ENCODE data around the gene COL4A1.

Gene COL4A1

DNA sequence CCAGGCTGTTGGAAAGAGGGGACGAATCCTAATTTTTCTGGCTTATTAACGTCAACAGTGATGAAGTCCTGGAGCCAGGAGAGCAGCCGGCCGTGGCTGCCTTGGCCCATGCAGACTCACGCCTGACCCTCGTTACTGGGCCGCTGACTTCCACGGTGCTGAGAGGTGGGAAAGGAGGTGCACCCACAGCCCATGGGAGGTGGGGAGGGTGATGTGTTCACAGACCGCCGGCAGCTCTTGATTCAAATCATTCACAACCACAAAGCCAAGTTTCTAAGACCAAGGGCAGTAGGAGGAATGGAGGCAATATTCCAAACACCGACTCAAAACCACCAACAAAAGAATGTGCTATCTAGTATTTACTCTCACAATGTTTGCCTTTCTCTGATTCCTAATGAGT, 24.4 kb upstream of the COL4A1 start:
- WGBS (ENCODE audit: extremely low coverage, insufficient coverage, low lambda C conversion rate), result no CpG with 5 or more reads among the region's 11 CpGs
- Histone ChIP-seq H3K79me2 (ENCODE audit: control insufficient read depth, insufficient read depth, low read length) (no peaks in the 10 kb centered on the region), H3K9ac (ENCODE audit: low read length) (no peak overlapping the region), H3K18ac (ENCODE audit: low read length) (no peak overlapping the region), H2AK5ac (ENCODE audit: low read length) (no peak overlapping the region), H3K56ac (ENCODE audit: low read length) (no peak overlapping the region), H3K79me1 (ENCODE audit: low read length) (peaks cover 4% of the 10 kb centered on the region), H4K8ac (ENCODE audit: low read depth, low read length) (no peak overlapping the region), H3K4me3 (ENCODE audit: low read length) (no peak overlapping the region), H3K4me1 (ENCODE audit: control insufficient read depth, low read depth, low read length) (peaks cover 3% of the 10 kb centered on the region), H2BK5ac (ENCODE audit: low read length) (no peak overlapping the region), H3K27ac (ENCODE audit: low read depth, low read length) (no peak overlapping the region), H2BK120ac (ENCODE audit: low read depth, low read length) (no peak overlapping the region), H3K23ac (ENCODE audit: low read length) (no peak overlapping the region), H3K4me2 (ENCODE audit: low read length) (no peak overlapping the region), H4K5ac (ENCODE audit: low read length) (no peak overlapping the region), H3K4ac (ENCODE audit: low read depth, low read length) (no peak overlapping the region), H3K36me3 (ENCODE audit: control insufficient read depth, insufficient read depth, low read length) (no peaks in the 10 kb centered on the region), H2BK15ac (replicated peaks; ENCODE audit: low read depth) (no peak overlapping the region), H3K27me3 (ENCODE audit: insufficient read depth, low read length, poor library complexity) (no peaks in the 10 kb centered on the region)
- DNase-seq, result no peak

DNA sequence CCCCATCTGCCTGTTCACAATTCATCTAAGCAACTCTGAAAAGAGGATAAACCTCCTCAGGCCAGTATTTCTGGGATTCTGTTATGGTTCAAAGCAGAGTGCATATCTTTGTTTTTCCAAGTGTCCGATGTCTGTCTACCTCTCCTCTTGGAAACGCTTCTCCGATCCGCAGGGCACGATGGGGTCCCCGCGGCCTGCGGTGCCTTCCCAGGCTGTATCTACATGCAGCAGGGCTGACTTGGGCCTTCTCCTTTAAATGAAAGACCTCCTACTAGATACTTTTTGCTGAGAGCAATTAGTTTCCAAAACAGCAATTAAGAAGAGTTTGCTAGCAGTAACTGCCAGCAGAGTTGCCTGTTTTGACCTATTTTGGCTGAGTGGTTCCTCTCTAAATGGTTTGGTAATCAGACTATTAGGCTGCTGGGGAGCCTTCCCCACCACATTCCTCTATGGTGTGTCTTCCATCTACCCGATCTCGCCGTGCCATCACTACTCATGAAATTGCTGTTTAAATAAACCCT, 23.6 kb upstream of the COL4A1 start:
- H3K79me2 ChIP-seq (ENCODE audit: control insufficient read depth, insufficient read depth, low read length), result no peaks in the 10 kb centered on the region
- no peak overlapping the region for H3K4me3 ChIP-seq (ENCODE audit: low read length)
- H3K23ac ChIP-seq (ENCODE audit: low read length), result no peak overlapping the region
- H3K27ac ChIP-seq (ENCODE audit: low read depth, low read length), result no peak overlapping the region
- DNase-seq, result no peak
- no peak overlapping the region for H3K18ac ChIP-seq (ENCODE audit: low read length)
- H3K56ac ChIP-seq (ENCODE audit: low read length), result no peak overlapping the region
- H3K79me1 ChIP-seq (ENCODE audit: low read length), result peaks cover 4% of the 10 kb centered on the region
- no peaks in the 10 kb centered on the region for H3K36me3 ChIP-seq (ENCODE audit: control insufficient read depth, insufficient read depth, low read length)
- no peak overlapping the region for H3K4me2 ChIP-seq (ENCODE audit: low read length)
- no peak overlapping the region for H4K5ac ChIP-seq (ENCODE audit: low read length)
- H3K9ac ChIP-seq (ENCODE audit: low read length), result no peak overlapping the region
- no peak overlapping the region for H2BK120ac ChIP-seq (ENCODE audit: low read depth, low read length)
- WGBS (ENCODE audit: extremely low coverage, insufficient coverage, low lambda C conversion rate), result no CpG with 5 or more reads among the region's 11 CpGs
- H3K4me1 ChIP-seq (ENCODE audit: control insufficient read depth, low read depth, low read length), result peaks cover 3% of the 10 kb centered on the region
- H2AK5ac ChIP-seq (ENCODE audit: low read length), result no peak overlapping the region
- H4K8ac ChIP-seq (ENCODE audit: low read depth, low read length), result no peak overlapping the region
- no peaks in the 10 kb centered on the region for H3K27me3 ChIP-seq (ENCODE audit: insufficient read depth, low read length, poor library complexity)
- no peak overlapping the region for H2BK5ac ChIP-seq (ENCODE audit: low read length)
- H2BK15ac ChIP-seq (replicated peaks; ENCODE audit: low read depth), result no peak overlapping the region
- H3K4ac ChIP-seq (ENCODE audit: low read depth, low read length), result no peak overlapping the region

DNA sequence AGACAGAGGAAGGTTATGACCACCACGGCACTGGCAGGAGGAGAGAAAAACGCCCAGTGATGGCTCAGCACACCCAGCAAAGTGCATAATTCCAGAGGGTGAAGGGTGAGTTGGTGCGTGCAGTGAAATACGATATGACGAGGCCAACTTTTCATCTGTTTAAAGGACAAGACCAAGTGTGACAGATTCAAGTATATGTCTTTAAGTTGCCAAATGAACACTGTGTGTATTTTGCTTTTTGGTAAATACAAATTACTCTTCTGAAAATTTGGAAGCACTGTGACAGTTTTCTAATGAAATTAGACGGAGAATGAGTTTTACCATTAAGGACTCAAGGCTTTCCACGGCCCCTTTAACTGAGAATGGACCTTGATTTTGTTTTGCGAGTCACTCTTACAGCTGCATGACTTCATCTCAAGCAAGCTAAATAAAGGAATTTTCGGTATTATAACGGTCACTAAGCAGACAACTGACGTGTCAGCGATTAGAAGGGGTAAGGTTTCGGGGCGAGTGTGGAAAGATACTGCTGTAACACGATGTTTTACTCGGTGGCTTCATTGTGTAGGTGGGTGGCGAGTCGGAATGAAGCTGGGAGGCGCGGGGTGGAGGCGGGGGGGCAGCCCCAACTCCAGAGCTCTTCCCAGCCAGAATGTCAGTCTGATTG, 23.0 kb upstream of the COL4A1 start:
- Histone ChIP-seq H3K9ac (ENCODE audit: low read length) (no peak overlapping the region), H2BK120ac (ENCODE audit: low read depth, low read length) (no peak overlapping the region), H3K56ac (ENCODE audit: low read length) (no peak overlapping the region), H4K5ac (ENCODE audit: low read length) (no peak overlapping the region), H2AK5ac (ENCODE audit: low read length) (no peak overlapping the region), H3K18ac (ENCODE audit: low read length) (no peak overlapping the region), H3K4me3 (ENCODE audit: low read length) (no peak overlapping the region), H3K79me1 (ENCODE audit: low read length) (peaks cover 6% of the 10 kb centered on the region), H3K4ac (ENCODE audit: low read depth, low read length) (no peak overlapping the region), H2BK15ac (replicated peaks; ENCODE audit: low read depth) (no peak overlapping the region), H3K27me3 (ENCODE audit: insufficient read depth, low read length, poor library complexity) (no peaks in the 10 kb centered on the region), H3K23ac (ENCODE audit: low read length) (no peak overlapping the region), H3K27ac (ENCODE audit: low read depth, low read length) (no peak overlapping the region), H4K8ac (ENCODE audit: low read depth, low read length) (no peak overlapping the region), H3K79me2 (ENCODE audit: control insufficient read depth, insufficient read depth, low read length) (no peaks in the 10 kb centered on the region), H2BK5ac (ENCODE audit: low read length) (no peak overlapping the region), H3K4me2 (ENCODE audit: low read length) (no peak overlapping the region), H3K36me3 (ENCODE audit: control insufficient read depth, insufficient read depth, low read length) (no peaks in the 10 kb centered on the region), H3K4me1 (ENCODE audit: control insufficient read depth, low read depth, low read length) (peaks cover 3% of the 10 kb centered on the region)
- DNase-seq, result no peak
- WGBS (ENCODE audit: extremely low coverage, insufficient coverage, low lambda C conversion rate), result 100% methylated on average over 2 of the region's 21 CpGs

GRCh38 chr13:110329258-110329657, 22.3 kb upstream of the COL4A1 start:
- Histone ChIP-seq H3K4ac (ENCODE audit: low read depth, low read length) (no peak overlapping the region), H3K4me3 (ENCODE audit: low read length) (no peak overlapping the region), H3K79me2 (ENCODE audit: control insufficient read depth, insufficient read depth, low read length) (no peaks in the 10 kb centered on the region), H3K56ac (ENCODE audit: low read length) (no peak overlapping the region), H3K27ac (ENCODE audit: low read depth, low read length) (no peak overlapping the region), H3K36me3 (ENCODE audit: control insufficient read depth, insufficient read depth, low read length) (no peaks in the 10 kb centered on the region), H4K8ac (ENCODE audit: low read depth, low read length) (no peak overlapping the region), H2BK15ac (replicated peaks; ENCODE audit: low read depth) (no peak overlapping the region), H2AK5ac (ENCODE audit: low read length) (no peak overlapping the region), H3K4me1 (ENCODE audit: control insufficient read depth, low read depth, low read length) (peaks cover 3% of the 10 kb centered on the region), H3K27me3 (ENCODE audit: insufficient read depth, low read length, poor library complexity) (no peaks in the 10 kb centered on the region), H3K9ac (ENCODE audit: low read length) (no peak overlapping the region), H2BK5ac (ENCODE audit: low read length) (no peak overlapping the region), H3K23ac (ENCODE audit: low read length) (no peak overlapping the region), H3K4me2 (ENCODE audit: low read length) (no peak overlapping the region), H4K5ac (ENCODE audit: low read length) (no peak overlapping the region), H3K79me1 (ENCODE audit: low read length) (peaks cover 6% of the 10 kb centered on the region), H3K18ac (ENCODE audit: low read length) (no peak overlapping the region), H2BK120ac (ENCODE audit: low read depth, low read length) (no peak overlapping the region)
- DNase-seq, result no peak
- WGBS (ENCODE audit: extremely low coverage, insufficient coverage, low lambda C conversion rate), result no CpG with 5 or more reads among the region's 6 CpGs

GRCh38 chr13:110328573-110328972, 21.6 kb upstream of the COL4A1 start:
- no peak overlapping the region for H3K4ac ChIP-seq (ENCODE audit: low read depth, low read length)
- no peak overlapping the region for H2AK5ac ChIP-seq (ENCODE audit: low read length)
- H3K4me3 ChIP-seq (ENCODE audit: low read length), result no peak overlapping the region
- no peak for DNase-seq
- no peaks in the 10 kb centered on the region for H3K36me3 ChIP-seq (ENCODE audit: control insufficient read depth, insufficient read depth, low read length)
- H2BK15ac ChIP-seq (replicated peaks; ENCODE audit: low read depth), result no peak overlapping the region
- no peak overlapping the region for H3K18ac ChIP-seq (ENCODE audit: low read length)
- no peaks in the 10 kb centered on the region for H3K79me2 ChIP-seq (ENCODE audit: control insufficient read depth, insufficient read depth, low read length)
- no peak overlapping the region for H3K23ac ChIP-seq (ENCODE audit: low read length)
- no peak overlapping the region for H2BK120ac ChIP-seq (ENCODE audit: low read depth, low read length)
- no peak overlapping the region for H3K27ac ChIP-seq (ENCODE audit: low read depth, low read length)
- H3K9ac ChIP-seq (ENCODE audit: low read length), result no peak overlapping the region
- H3K4me2 ChIP-seq (ENCODE audit: low read length), result no peak overlapping the region
- H3K27me3 ChIP-seq (ENCODE audit: insufficient read depth, low read length, poor library complexity), result no peaks in the 10 kb centered on the region
- no peak overlapping the region for H3K56ac ChIP-seq (ENCODE audit: low read length)
- peaks cover 9% of the 10 kb centered on the region for H3K79me1 ChIP-seq (ENCODE audit: low read length)
- H4K5ac ChIP-seq (ENCODE audit: low read length), result no peak overlapping the region
- WGBS (ENCODE audit: extremely low coverage, insufficient coverage, low lambda C conversion rate), result no CpG with 5 or more reads among the region's 10 CpGs
- peaks cover 3% of the 10 kb centered on the region for H3K4me1 ChIP-seq (ENCODE audit: control insufficient read depth, low read depth, low read length)
- H4K8ac ChIP-seq (ENCODE audit: low read depth, low read length), result no peak overlapping the region
- H2BK5ac ChIP-seq (ENCODE audit: low read length), result no peak overlapping the region
